Activated CD8-positive, alpha-beta T cell treated with anti-CD3 and anti-CD28 coated beads, Interleukin-2, amount 10 ng/mL, durations not matched to agents 7 days and 5 days (primary cell): ENCODE measurements around the gene RAPGEFL1. TPM values are rescaled to one million over a fixed set of nuclear protein-coding genes. Genes with fewer than 3 reads are reported as not detected.
"Not testable (repeated sequence)": the region's sequence is repeated elsewhere in the genome, so short reads cannot be mapped to it uniquely, and the experiment has no call there.

Source experiments
- ATAC-seq: fragments of 150-1000 bp; cut with Tn5 transposase; one replicate; pipeline ENCODE4 v1.10.0; 2021; ENCODE audit warnings: moderate library complexity
- CTCF ChIA-PET: fragments of 350-600 bp; sonication (Branson Sonifier 250); formaldehyde crosslinking; loops from one replicate; lab custom pipeline; 2021; ENCODE audit warnings: antibody characterized with exemption; lab: Charles Lee
- POLR2A ChIA-PET: fragments of 350-600 bp; sonication (Branson Sonifier 250); formaldehyde crosslinking; loops from one replicate; lab custom pipeline; 2021; ENCODE audit warnings: antibody characterized with exemption; lab: Charles Lee
- DNase-seq: peaks from one replicate; pipeline ENCODE4 v3.0.0-alpha.2; 2020
- H3K27ac Mint-ChIP-seq: one replicate; pipeline ENCODE4 v1.8.0; 2021; ENCODE audit warnings: mild to moderate bottlenecking, mixed read lengths
- H3K27me3 Mint-ChIP-seq: one replicate; pipeline ENCODE4 v1.8.0; 2021; ENCODE audit warnings: low read depth, mixed read lengths
- H3K36me3 Mint-ChIP-seq: one replicate; pipeline ENCODE4 v1.8.0; 2021; ENCODE audit warnings: low read depth, mixed read lengths
- H3K4me1 Mint-ChIP-seq: one replicate; pipeline ENCODE4 v1.8.0; 2021; ENCODE audit warnings: low read depth, mixed read lengths
- H3K4me3 Mint-ChIP-seq: one replicate; pipeline ENCODE4 v1.8.0; 2021; ENCODE audit warnings: mild to moderate bottlenecking, mixed read lengths
- H3K9me3 Mint-ChIP-seq: one replicate; pipeline ENCODE4 v1.8.0; 2022; ENCODE audit warnings: mixed read lengths; ENCODE audit not compliant: insufficient read depth
- total RNA-seq, 2 experiments: library from RNA; stranded (reverse); gene quantifications; one replicate each; pipeline ENCODE4 v1.2.3, GENCODE V29; 2021

Gene RAPGEFL1
- total RNA-seq, 2 experiments from 2014 or later = 4.8 to 5.3 TPM

GRCh38 chr17:40213914-40214313, 36.6 kb downstream of the RAPGEFL1 start:
- H3K4me3 Mint-ChIP-seq, H3K4me1 Mint-ChIP-seq, H3K27ac Mint-ChIP-seq, DNase-seq, ATAC-seq, POLR2A ChIA-PET, H3K27me3 Mint-ChIP-seq, CTCF ChIA-PET, H3K9me3 Mint-ChIP-seq, H3K36me3 Mint-ChIP-seq: not testable (repeated sequence)

GRCh38 chr17:40218006-40218739, 40.9 kb downstream of the RAPGEFL1 start:
- no peaks in the 10 kb centered on the region for H3K9me3 Mint-ChIP-seq
- H3K27me3 Mint-ChIP-seq = no peaks in the 10 kb centered on the region
- ATAC-seq = no peak
- peaks cover 3% of the 10 kb centered on the region for H3K36me3 Mint-ChIP-seq
- no peak for DNase-seq
- ChIA-PET CTCF (interaction anchor here (0.6 to 3.5 kb wide), 27 partner anchors 9 to 597 kb away, joined by 3 to 26 read pairs (median 5); partner anchors contain the start of gene CDC6), POLR2A (interaction anchor here (0.7 to 2.1 kb wide), 13 partner anchors 14 to 1471 kb away, joined by 3 to 19 read pairs (median 3); partner anchors contain the start of genes CDC6, EIF1, PSMD3 and RARA)
- H3K4me1 Mint-ChIP-seq = peaks cover 22% of the 10 kb centered on the region
- peak overlapping the region; percentile 99 for H3K27ac Mint-ChIP-seq
- H3K4me3 Mint-ChIP-seq = peak overlapping the region; percentile 82

- Mint-ChIP-seq H3K4me1 (peaks cover 22% of the 10 kb centered on the region), H3K36me3 (peaks cover 5% of the 10 kb centered on the region), H3K4me3 (peak within 1 kb of the TSS; percentile 82), H3K27me3 (no peaks in the 10 kb centered on the region), H3K9me3 (no peaks in the 10 kb centered on the region), H3K27ac (peak within 1 kb of the TSS; percentile 99)
- ChIA-PET CTCF (interaction anchor here (0.6 to 3.5 kb wide), 27 partner anchors 10 to 597 kb away, joined by 3 to 26 read pairs (median 5); partner anchors contain the start of gene CDC6), POLR2A (interaction anchor here (0.6 to 2.1 kb wide), 18 partner anchors 15 to 1470 kb away, joined by 3 to 19 read pairs (median 3); partner anchors contain the start of genes CASC3, CDC6, EIF1 and PSMD3)
- ATAC-seq (peak; percentile 95), DNase-seq (peak; percentile 98)
Measured at GRCh38 chr17:40218740-40219593, 41.7 kb downstream of the RAPGEFL1 start, which contains the start of gene WIPF2. WIPF2 (plus strand) TSS chr17:40219304; CDS start chr17:40256460, 37,156 bp downstream.

- peaks cover 9% of the 10 kb centered on the region for H3K36me3 Mint-ChIP-seq
- ATAC-seq = peak; percentile 13
Measured at GRCh38 chr17:40219594-40220338, 42.5 kb downstream of the RAPGEFL1 start.

GRCh38 chr17:40224718-40225550, 47.7 kb downstream of the RAPGEFL1 start:
- Mint-ChIP-seq H3K4me1 (peaks cover 18% of the 10 kb centered on the region), H3K9me3 (no peaks in the 10 kb centered on the region), H3K27me3 (no peaks in the 10 kb centered on the region), H3K27ac (no peak overlapping the region), H3K36me3 (peaks cover 19% of the 10 kb centered on the region), H3K4me3 (no peak overlapping the region)
- DNase-seq = no peak
- ATAC-seq = no peak
- POLR2A ChIA-PET = interaction anchor here (0.5 kb wide), 1 partner anchor 14 kb away, joined by 3 read pairs; no protein-coding TSS in a partner anchor
- CTCF ChIA-PET = interaction anchor here (0.6 to 2.5 kb wide), 5 partner anchors 10 to 196 kb away, joined by 3 to 9 read pairs (median 3); no protein-coding TSS in a partner anchor

More at GRCh38 chr17:40219594-40220338, 42.5 kb downstream of the RAPGEFL1 start:
- ChIA-PET POLR2A (interaction anchor here (0.6 to 2.1 kb wide), 12 partner anchors 14 to 1469 kb away, joined by 3 to 19 read pairs (median 3); partner anchors contain the start of genes CASC3, CDC6 and EIF1), CTCF (interaction anchor here (0.6 to 3.5 kb wide), 19 partner anchors 10 to 181 kb away, joined by 3 to 26 read pairs (median 5); partner anchors contain the start of gene CDC6)
- H3K4me3 Mint-ChIP-seq = peak overlapping the region; percentile 82
- no peaks in the 10 kb centered on the region for H3K27me3 Mint-ChIP-seq
- H3K9me3 Mint-ChIP-seq = no peaks in the 10 kb centered on the region
- DNase-seq = peak; percentile 42
- peaks cover 27% of the 10 kb centered on the region for H3K4me1 Mint-ChIP-seq
- peak overlapping the region; percentile 68 for H3K27ac Mint-ChIP-seq

GRCh38 chr17:40229146-40229545, 51.9 kb downstream of the RAPGEFL1 start:
- H3K9me3 Mint-ChIP-seq, CTCF ChIA-PET, ATAC-seq, POLR2A ChIA-PET, H3K4me3 Mint-ChIP-seq, H3K27ac Mint-ChIP-seq, DNase-seq, H3K4me1 Mint-ChIP-seq, H3K27me3 Mint-ChIP-seq: not testable (repeated sequence)
- H3K36me3 Mint-ChIP-seq = peaks cover 27% of the 10 kb centered on the region

- ChIA-PET POLR2A (no interaction called here), CTCF (interaction anchor here (0.9 to 1.4 kb wide), 2 partner anchors 12 to 39 kb away, joined by 3 to 4 read pairs; partner anchors contain the start of gene WIPF2)
- Mint-ChIP-seq H3K4me3 (no peak overlapping the region), H3K36me3 (peaks cover 30% of the 10 kb centered on the region), H3K9me3 (no peaks in the 10 kb centered on the region), H3K4me1 (no peaks in the 10 kb centered on the region), H3K27me3 (no peaks in the 10 kb centered on the region), H3K27ac (peak overlapping the region; percentile 28)
- no peak for DNase-seq
- ATAC-seq = no peak
Measured at GRCh38 chr17:40230670-40231069, 53.4 kb downstream of the RAPGEFL1 start.

GRCh38 chr17:40231928-40232327, 54.7 kb downstream of the RAPGEFL1 start:
- not testable (repeated sequence) for DNase-seq, H3K27ac Mint-ChIP-seq, H3K27me3 Mint-ChIP-seq, H3K4me1 Mint-ChIP-seq, H3K4me3 Mint-ChIP-seq, H3K9me3 Mint-ChIP-seq, ATAC-seq
- CTCF ChIA-PET = interaction anchor here (0.6 to 1.3 kb wide), 2 partner anchors 13 to 82 kb away, joined by 3 to 4 read pairs; partner anchors contain the start of gene WIPF2
- peaks cover 30% of the 10 kb centered on the region for H3K36me3 Mint-ChIP-seq
- POLR2A ChIA-PET = interaction anchor here (0.6 kb wide), 1 partner anchor 173 kb away, joined by 3 read pairs; no protein-coding TSS in a partner anchor

- no peak overlapping the region for H3K27ac Mint-ChIP-seq
- CTCF ChIA-PET = interaction anchor here (1.4 to 1.8 kb wide), 3 partner anchors 39 to 50 kb away, joined by 4 to 5 read pairs (median 4); no protein-coding TSS in a partner anchor
Measured at GRCh38 chr17:40241252-40241834, 64.1 kb downstream of the RAPGEFL1 start.

More at GRCh38 chr17:40241252-40241834, 64.1 kb downstream of the RAPGEFL1 start:
- Mint-ChIP-seq H3K9me3 (no peaks in the 10 kb centered on the region), H3K4me1 (peaks cover 18% of the 10 kb centered on the region), H3K36me3 (peaks cover 5% of the 10 kb centered on the region), H3K4me3 (no peak overlapping the region), H3K27me3 (no peaks in the 10 kb centered on the region)
- ATAC-seq (no peak), DNase-seq (no peak)
- POLR2A ChIA-PET = no interaction called here
